Measurements from ENCODE around the gene GALM. TPM values are rescaled to one million over a fixed set of nuclear protein-coding genes. Genes with fewer than 3 reads are reported as not detected.

GALM gene
- total RNA-seq, 1 donor from 2014 or later = 1.0 TPM

DNA sequence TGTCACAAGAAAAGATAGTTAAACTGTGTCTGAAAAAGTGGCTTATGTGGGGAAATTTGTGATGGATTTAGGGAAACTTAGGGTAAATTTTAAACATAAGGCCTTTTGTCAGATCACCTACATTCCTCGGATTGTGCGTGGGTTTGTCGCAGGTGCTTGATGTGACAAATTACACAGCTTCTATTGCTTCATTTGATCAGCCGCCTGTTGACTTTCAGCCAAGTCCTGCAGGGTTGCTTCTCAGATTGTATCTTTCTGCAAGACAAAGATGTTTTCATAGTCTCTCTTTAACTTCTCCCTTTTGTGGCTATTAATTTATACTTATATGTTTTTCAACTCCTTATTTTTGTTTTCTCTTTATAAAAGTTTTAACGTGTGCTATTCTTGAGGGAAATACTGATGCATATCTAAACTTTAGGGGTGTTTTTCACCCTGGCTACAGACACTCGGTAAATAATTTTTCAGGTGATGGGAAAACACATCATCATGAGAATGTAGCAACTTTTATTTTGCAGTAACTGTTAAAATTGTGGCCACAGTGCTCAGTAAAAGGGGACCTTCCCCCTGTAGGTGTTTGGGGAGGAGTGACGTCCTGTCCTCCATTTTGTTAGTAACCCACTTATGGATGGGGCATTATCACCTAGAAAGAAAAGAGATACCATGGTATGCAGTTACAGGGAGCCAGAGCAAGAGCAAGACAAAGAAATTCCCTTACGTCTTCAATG lies 31.4 kb downstream of the GALM start:
- H3K9me3 Mint-ChIP-seq (ENCODE audit: unreplicated experiment) = peaks cover 1% of the 10 kb centered on the region

DNA sequence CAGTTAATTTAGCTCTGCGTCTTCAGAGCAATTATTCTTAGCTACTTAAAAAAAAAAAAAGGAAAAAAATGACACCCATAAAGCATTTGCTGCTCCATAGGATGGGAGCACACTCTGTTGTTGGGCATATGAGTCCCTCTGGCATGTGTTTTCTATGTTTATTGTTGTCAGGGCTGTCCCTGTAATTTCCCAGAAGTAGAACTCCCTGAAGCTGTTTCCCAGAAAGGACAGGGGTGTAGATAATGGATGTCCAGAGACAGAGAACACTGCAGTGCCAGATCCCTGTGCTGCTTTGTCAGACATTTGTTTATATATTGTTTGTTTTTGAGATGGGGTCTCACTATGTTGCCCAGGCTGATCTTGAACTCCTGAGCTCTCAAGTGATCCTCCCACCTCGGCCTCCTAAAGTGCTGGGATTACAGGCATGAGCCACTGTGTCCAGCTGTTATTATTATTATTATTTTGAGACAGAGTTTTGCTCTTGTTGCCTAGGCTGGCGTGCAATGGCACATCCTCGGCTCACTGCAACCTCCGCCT lies 32.6 kb downstream of the GALM start:
- H3K36me3 Mint-ChIP-seq (ENCODE audit: unreplicated experiment) = peaks cover 5% of the 10 kb centered on the region
- H3K27me3 Mint-ChIP-seq (ENCODE audit: unreplicated experiment) = peaks cover 1% of the 10 kb centered on the region
- H3K27ac Mint-ChIP-seq (ENCODE audit: unreplicated experiment) = no peak overlapping the region
- peaks cover 1% of the 10 kb centered on the region for H3K9me3 Mint-ChIP-seq (ENCODE audit: unreplicated experiment)
- H3K4me1 Mint-ChIP-seq (ENCODE audit: low read depth, unreplicated experiment) = no peaks in the 10 kb centered on the region
- DNase-seq = no peak
- no peak overlapping the region for H3K4me3 Mint-ChIP-seq (ENCODE audit: unreplicated experiment)
- TF ChIP-seq, protein P1, sequence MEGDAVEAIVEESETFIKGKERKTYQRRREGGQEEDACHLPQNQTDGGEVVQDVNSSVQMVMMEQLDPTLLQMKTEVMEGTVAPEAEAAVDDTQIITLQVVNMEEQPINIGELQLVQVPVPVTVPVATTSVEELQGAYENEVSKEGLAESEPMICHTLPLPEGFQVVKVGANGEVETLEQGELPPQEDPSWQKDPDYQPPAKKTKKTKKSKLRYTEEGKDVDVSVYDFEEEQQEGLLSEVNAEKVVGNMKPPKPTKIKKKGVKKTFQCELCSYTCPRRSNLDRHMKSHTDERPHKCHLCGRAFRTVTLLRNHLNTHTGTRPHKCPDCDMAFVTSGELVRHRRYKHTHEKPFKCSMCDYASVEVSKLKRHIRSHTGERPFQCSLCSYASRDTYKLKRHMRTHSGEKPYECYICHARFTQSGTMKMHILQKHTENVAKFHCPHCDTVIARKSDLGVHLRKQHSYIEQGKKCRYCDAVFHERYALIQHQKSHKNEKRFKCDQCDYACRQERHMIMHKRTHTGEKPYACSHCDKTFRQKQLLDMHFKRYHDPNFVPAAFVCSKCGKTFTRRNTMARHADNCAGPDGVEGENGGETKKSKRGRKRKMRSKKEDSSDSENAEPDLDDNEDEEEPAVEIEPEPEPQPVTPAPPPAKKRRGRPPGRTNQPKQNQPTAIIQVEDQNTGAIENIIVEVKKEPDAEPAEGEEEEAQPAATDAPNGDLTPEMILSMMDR (IDR thresholded peaks at IDR 0.05; ENCODE audit: partially characterized antibody, unreplicated experiment) = no peak

More for the DNA sequence above, 31.4 kb downstream of the GALM start:
- DNase-seq = no peak
- TF ChIP-seq, protein P1 (IDR thresholded peaks at IDR 0.05; ENCODE audit: partially characterized antibody, unreplicated experiment) = no peak
- Mint-ChIP-seq H3K4me3 (ENCODE audit: unreplicated experiment) (no peak overlapping the region), H3K4me1 (ENCODE audit: low read depth, unreplicated experiment) (no peaks in the 10 kb centered on the region), H3K27ac (ENCODE audit: unreplicated experiment) (no peak overlapping the region), H3K27me3 (ENCODE audit: unreplicated experiment) (peaks cover 1% of the 10 kb centered on the region), H3K36me3 (ENCODE audit: unreplicated experiment) (peaks cover 5% of the 10 kb centered on the region)

DNA sequence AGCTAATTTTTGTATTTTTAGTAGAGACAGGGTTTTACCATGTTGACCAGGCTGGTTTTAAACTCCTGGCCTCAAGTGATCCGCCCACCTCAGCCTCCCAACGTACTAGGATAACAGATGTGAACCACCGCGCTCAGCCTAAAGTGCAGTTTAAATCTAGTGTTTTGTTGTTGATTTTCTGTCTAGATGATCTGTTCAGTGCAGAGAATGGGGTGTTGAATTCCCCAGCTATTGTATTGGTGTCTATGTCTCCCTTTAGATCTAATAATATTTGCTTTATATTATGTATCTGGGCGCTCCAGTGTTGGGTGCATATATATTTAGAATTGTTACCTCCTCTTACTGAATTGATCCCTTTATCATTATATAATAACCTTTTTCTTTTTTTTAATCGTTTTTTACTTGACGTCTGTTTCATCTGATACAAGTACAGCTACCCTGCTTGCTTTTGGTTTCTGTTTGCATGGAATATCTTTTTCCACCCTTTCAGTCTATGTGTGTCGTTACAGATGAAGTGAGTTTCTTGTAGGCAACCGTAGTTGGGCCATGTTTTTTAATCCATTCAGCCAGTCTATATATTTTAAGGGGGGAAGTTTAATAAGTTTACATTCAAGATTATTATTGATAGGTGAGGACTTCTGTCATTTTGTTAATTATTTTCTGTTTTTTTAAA lies 34.3 kb downstream of the GALM start:
- no peaks in the 10 kb centered on the region for H3K4me1 Mint-ChIP-seq (ENCODE audit: low read depth, unreplicated experiment)
- no peak overlapping the region for H3K4me3 Mint-ChIP-seq (ENCODE audit: unreplicated experiment)
- no peak for DNase-seq
- H3K9me3 Mint-ChIP-seq (ENCODE audit: unreplicated experiment) = peaks cover 2% of the 10 kb centered on the region
- peaks cover 5% of the 10 kb centered on the region for H3K36me3 Mint-ChIP-seq (ENCODE audit: unreplicated experiment)
- no peak overlapping the region for H3K27ac Mint-ChIP-seq (ENCODE audit: unreplicated experiment)
- H3K27me3 Mint-ChIP-seq (ENCODE audit: unreplicated experiment) = peaks cover 1% of the 10 kb centered on the region
- TF ChIP-seq, protein P1 (IDR thresholded peaks at IDR 0.05; ENCODE audit: partially characterized antibody, unreplicated experiment) = no peak

DNA sequence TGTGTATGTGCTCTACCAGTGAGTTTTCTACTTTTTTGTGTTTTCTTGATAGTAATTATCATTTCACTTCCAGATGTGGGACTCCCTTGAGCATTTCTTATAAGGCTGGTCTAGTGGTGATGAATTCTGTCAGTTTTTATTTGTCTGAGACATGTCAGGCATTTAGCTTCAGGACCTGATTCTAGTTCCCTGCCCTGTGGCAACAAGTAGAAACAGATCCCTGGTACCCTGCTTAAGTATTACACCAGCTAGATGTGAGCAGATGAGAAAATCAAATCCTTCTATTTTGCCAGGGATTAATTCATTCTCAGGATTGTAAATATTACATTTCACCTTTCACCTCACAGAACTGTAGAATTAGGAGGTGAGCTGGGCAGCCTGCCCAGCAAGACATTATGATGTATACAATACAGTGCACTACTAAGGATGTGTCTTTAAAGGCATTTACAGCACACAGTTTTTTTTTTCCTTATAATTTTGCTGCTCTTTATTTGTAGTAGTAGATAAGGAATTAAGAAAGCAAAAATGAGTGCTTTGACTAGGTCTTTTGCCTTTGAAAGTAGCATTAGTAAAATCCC lies 35.1 kb downstream of the GALM start:
- H3K4me3 Mint-ChIP-seq (ENCODE audit: unreplicated experiment) = no peak overlapping the region
- H3K27me3 Mint-ChIP-seq (ENCODE audit: unreplicated experiment) = peaks cover 1% of the 10 kb centered on the region
- no peak for DNase-seq
- TF ChIP-seq, protein P1 (IDR thresholded peaks at IDR 0.05; ENCODE audit: partially characterized antibody, unreplicated experiment) = no peak
- H3K9me3 Mint-ChIP-seq (ENCODE audit: unreplicated experiment) = peaks cover 3% of the 10 kb centered on the region
- H3K4me1 Mint-ChIP-seq (ENCODE audit: low read depth, unreplicated experiment) = no peaks in the 10 kb centered on the region
- H3K36me3 Mint-ChIP-seq (ENCODE audit: unreplicated experiment) = peaks cover 5% of the 10 kb centered on the region
- H3K27ac Mint-ChIP-seq (ENCODE audit: unreplicated experiment) = no peak overlapping the region
